Heart right ventricle (tissue), 16 donors: ENCODE measurements around the gene SLX4IP. TPM values are rescaled to one million over a fixed set of nuclear protein-coding genes. Genes with fewer than 3 reads are reported as not detected.

Source experiments
- ATAC-seq, 8 donors: fragments of 200-7000 bp; cut with Tn5 transposase; one replicate each; pipeline ENCODE4 v1.9.1; 2020; ENCODE audit warnings: mild to moderate bottlenecking in 8 of 8, moderate library complexity in 8 of 8, moderate number of reproducible peaks in 1 of 8
- DNase-seq, 2 donors: peaks; one replicate each; pipeline ENCODE4 v3.0.0-alpha.2; 2020
- H3K27ac ChIP-seq, 10 donors: fragments of 200-600 bp; sonication (generic) in 2 of 10; one replicate each; pipeline versions ENCODE4 v1.5.0 to v1.8.0; 2020 to 2022; ENCODE audit warnings: mild to moderate bottlenecking in 3 of 10
- H3K27me3 ChIP-seq, 7 donors: fragments of 200-600 bp; one replicate each; pipeline ENCODE4 v1.8.0; 2021 to 2022; ENCODE audit warnings: mild to moderate bottlenecking in 2 of 7
- H3K36me3 ChIP-seq, 9 donors: fragments of 200-600 bp; sonication (generic) in 1 of 9; one replicate each; pipeline versions ENCODE4 v1.5.0 to v1.8.0; 2020 to 2022; ENCODE audit warnings: mild to moderate bottlenecking in 2 of 9
- H3K4me1 ChIP-seq, 9 donors: fragments of 200-600 bp; sonication (generic) in 1 of 9; one replicate each; pipeline versions ENCODE4 v1.5.0 to v1.8.0; 2020 to 2022; ENCODE audit warnings: mild to moderate bottlenecking in 4 of 9
- H3K4me3 ChIP-seq, 10 donors: fragments of 200-600 bp; sonication (generic) in 2 of 10; one replicate each; pipeline versions ENCODE4 v1.5.0 to v1.8.0; 2020 to 2022; ENCODE audit warnings: mild to moderate bottlenecking in 7 of 10, moderate library complexity in 2 of 10
- H3K9me3 ChIP-seq, 11 donors: fragments of 200-600 bp in 10 of 11; sonication (generic) in 2 of 11; one replicate each; pipeline versions ENCODE4 v1.5.0 to v1.8.0; 2013 to 2022; ENCODE audit warnings: mild to moderate bottlenecking in 2 of 11, control low read depth in 1 of 11, moderate library complexity in 1 of 11
- WGBS, 2 donors: extraction: QIAGEN DNeasy Blood & Tissue Kit; methylation state at CpG; one replicate each; pipeline ENCODE4 v1.1.7; 2013; ENCODE audit warnings: inconsistent platforms in 1 of 2; 5-methylcytosine and 5-hydroxymethylcytosine counted together
- intact Hi-C, 10 donors: fragments of 100-400 bp; cut with DNase I; formaldehyde crosslinking; loops; one replicate each; pipeline versions ENCODE4 v1.11.1 to v1.14.2; 2022
- polyA plus RNA-seq, 2 donors: library from polyadenylated mRNA; stranded (reverse); fragments of 200-250 nt; gene quantifications; one replicate each; pipeline ENCODE4 v1.2.3, GENCODE V29; 2013
- total RNA-seq, 10 donors: library from RNA; stranded (reverse); fragmentation: NEBNext Ultra II Directional in 3 of 10; extraction: Animal tissue kit (Norgen Biotek cat#: 25700) in 3 of 10; gene quantifications; one replicate each; pipeline versions ENCODE4 v1.2.1 to v1.2.4, GENCODE V29; 2021 to 2023
- TF ChIP-seq, protein P1 (sequence below), 9 donors: fragments of 200-600 bp; sonication (generic) in 2 of 9; IDR thresholded peaks; one replicate each; pipeline versions ENCODE4 v1.5.0 to v1.8.0; 2021 to 2022; ENCODE audit warnings: antibody characterized with exemption in 9 of 9, mild to moderate bottlenecking in 5 of 9, moderate library complexity in 1 of 9
- donor health status: Arrhythmogenic right ventricular cardiomyopathy.
- donor health status: ischemic (EF 13 %, LVEDD 7.1; RV severe dilation, severe dysfunction).
- donor health status: healthy with polysubstance abuse.
- donor health status: DM: no; HTN: yes; CAD: no.
- donor health status: DM: no; HTN: no; CAD: no.
- donor health status: ischemic (EF 25% LVEDD 6.9; RV normal size, moderate dysfunction).
- donor health status: ischemic (EF 25% LVEDD 5.7; RV mildly dilated, moderate dysfunction).
- donor health status: healthy.
- donor health status: DM: yes; HTN: yes; CAD: no.
- donor health status: Ischemic cardiomyopathy.
- donor health status: ischemic (EF 35%, LVEDD 5.7; RV mildly dilated, moderate dysfunction).
- donor health status: nonischemic (EF 11% LVEDD 7.7; RV severe dilation, severe dysfunction).
- donor health status: DM: yes; HTN: yes; CAD: no.
- donor health status: PGD.
- donor health status: ischemic (EF 29% LVEDD 5.4; RV normal size, mild dysfunction).
- donor health status: nonischemic (EF 23%, LVEDD 6.1; RV moderate dilation, normal function).

The SLX4IP gene
- total and polyA plus RNA-seq, 12 donors, result 0.71 to 3.1 (median 2.6) TPM

DNA sequence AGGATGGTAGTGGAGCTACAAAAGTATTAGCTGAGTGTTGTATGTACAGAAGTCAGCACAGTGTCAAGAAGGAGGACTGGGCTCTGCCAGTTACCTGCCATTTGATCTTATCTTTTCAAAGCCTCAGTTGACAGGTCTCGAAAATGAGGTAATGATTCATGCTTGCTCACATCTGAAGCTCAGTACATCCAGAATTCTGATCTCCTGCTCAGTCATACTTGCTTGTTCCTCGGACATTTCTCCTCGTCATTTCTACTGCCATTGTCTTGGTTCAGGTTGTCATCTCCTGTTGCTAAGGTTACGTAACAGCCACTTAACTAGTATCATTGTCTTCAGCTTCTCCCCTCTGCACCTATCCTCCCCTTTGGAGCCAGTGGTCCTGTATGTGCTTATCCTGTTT lies 89.5 kb downstream of the SLX4IP start:
- ATAC-seq, result peak in 1 of 8 donors; percentile 26

DNA sequence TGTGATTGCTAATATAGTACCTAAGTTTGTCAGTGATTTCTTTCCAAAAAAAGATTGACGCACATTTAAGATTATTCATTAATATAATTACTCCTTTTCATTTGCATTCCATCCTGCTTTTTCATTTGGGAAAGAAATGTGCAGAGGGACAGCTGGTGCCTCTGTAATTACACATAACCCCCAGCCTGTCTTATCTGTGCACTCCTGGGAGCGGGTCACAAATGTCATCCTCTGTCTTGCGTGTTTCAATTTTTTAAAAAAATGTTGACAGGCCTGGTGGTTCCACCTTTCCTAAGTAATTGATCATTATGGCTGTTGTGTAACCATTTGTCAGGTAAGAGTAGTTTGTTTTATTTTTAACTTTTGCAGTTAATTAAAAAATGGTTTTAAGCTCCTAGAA lies 92.7 kb downstream of the SLX4IP start:
- Histone ChIP-seq H3K4me1 (peaks cover 0 to 14% (median 6%) of the 10 kb centered on the region in 9 donors), H3K36me3 (no peaks in the 10 kb centered on the region), H3K4me3 (no peak overlapping the region), H3K27ac (no peak overlapping the region), H3K9me3 (no peaks in the 10 kb centered on the region), H3K27me3 (no peaks in the 10 kb centered on the region)
- intact Hi-C loops, result no loop called here
- TF ChIP-seq, protein P1, sequence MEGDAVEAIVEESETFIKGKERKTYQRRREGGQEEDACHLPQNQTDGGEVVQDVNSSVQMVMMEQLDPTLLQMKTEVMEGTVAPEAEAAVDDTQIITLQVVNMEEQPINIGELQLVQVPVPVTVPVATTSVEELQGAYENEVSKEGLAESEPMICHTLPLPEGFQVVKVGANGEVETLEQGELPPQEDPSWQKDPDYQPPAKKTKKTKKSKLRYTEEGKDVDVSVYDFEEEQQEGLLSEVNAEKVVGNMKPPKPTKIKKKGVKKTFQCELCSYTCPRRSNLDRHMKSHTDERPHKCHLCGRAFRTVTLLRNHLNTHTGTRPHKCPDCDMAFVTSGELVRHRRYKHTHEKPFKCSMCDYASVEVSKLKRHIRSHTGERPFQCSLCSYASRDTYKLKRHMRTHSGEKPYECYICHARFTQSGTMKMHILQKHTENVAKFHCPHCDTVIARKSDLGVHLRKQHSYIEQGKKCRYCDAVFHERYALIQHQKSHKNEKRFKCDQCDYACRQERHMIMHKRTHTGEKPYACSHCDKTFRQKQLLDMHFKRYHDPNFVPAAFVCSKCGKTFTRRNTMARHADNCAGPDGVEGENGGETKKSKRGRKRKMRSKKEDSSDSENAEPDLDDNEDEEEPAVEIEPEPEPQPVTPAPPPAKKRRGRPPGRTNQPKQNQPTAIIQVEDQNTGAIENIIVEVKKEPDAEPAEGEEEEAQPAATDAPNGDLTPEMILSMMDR (IDR thresholded peaks at IDR 0.05), result no peak
- DNase-seq (no peak), ATAC-seq (no peak)
- 87 to 90% methylated on average over 3 of the region's 3 CpGs for WGBS, 2 donors

More for the DNA sequence above, 89.5 kb downstream of the SLX4IP start:
- no peak for DNase-seq
- TF ChIP-seq, protein P1 (IDR thresholded peaks at IDR 0.05), result no peak
- Histone ChIP-seq H3K4me1 (peaks cover 0 to 33% (median 12%) of the 10 kb centered on the region in 9 donors), H3K36me3 (no peaks in the 10 kb centered on the region), H3K27me3 (no peaks in the 10 kb centered on the region), H3K27ac (peak overlapping the region in 7 of 10 donors; percentile 20 to 57 (median 49)), H3K9me3 (no peaks in the 10 kb centered on the region), H3K4me3 (no peak overlapping the region)
- WGBS, 2 donors, result 86 to 88% methylated on average over 4 of the region's 4 CpGs
- intact Hi-C loops, result no loop called here

DNA sequence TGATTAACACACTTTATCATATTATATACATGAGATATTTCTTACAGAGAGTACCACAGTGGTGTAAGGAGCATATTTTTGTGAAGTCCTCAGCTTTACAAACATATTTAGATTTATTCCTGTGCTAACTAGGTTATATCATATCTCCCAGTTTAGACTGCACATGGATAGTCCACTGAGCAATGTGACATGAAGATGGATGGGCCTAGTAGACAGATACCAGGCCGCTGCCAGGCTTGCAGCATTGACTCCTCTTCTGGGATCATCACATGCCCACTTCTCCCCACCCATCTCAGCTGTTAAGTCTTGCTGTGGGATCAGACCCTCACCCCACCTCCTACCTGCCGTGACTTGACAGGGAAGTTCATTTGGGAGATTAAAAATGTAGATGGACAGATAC lies 95.8 kb downstream of the SLX4IP start:
- no peak for DNase-seq
- 97 to 98% methylated on average over 2 of the region's 2 CpGs for WGBS, 2 donors
- H3K27ac ChIP-seq, result no peak overlapping the region
- TF ChIP-seq, protein P1 (IDR thresholded peaks at IDR 0.05), result no peak
- no peaks in the 10 kb centered on the region for H3K9me3 ChIP-seq
- H3K4me1 ChIP-seq, result no peaks in the 10 kb centered on the region
- ATAC-seq, result no peak
- intact Hi-C loops, result loop anchor here in 1 of 10 donors (10.0 kb wide), 1 partner anchor 556 kb away; no protein-coding TSS in a partner anchor
- H3K27me3 ChIP-seq, result no peaks in the 10 kb centered on the region
- no peaks in the 10 kb centered on the region for H3K36me3 ChIP-seq
- H3K4me3 ChIP-seq, result no peak overlapping the region

DNA sequence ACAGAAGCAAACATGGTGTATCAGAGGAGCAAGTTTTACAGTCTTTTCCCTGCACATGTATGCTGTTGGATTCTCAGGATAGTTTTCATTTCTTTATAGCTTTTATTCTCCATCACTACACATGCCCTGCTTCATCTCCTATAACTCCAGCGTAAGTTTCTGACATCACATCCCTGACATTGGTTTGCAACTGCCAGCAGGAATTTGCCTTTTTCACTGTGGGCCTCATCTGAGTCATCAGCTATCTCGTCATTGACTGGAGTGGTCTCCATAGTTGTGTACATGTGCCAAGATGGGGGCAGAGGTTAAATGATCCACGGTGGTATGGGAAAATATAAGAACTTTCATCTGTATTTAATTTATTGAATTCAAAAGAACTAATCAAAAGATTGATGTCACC lies 96.7 kb downstream of the SLX4IP start:
- no peaks in the 10 kb centered on the region for H3K27me3 ChIP-seq
- no peaks in the 10 kb centered on the region for H3K4me1 ChIP-seq
- H3K27ac ChIP-seq, result no peak overlapping the region
- H3K9me3 ChIP-seq, result no peaks in the 10 kb centered on the region
- WGBS, 2 donors, result 89 to 91% methylated on average over 3 of the region's 3 CpGs
- ATAC-seq (no peak), DNase-seq (no peak)
- no peak overlapping the region for H3K4me3 ChIP-seq
- H3K36me3 ChIP-seq, result no peaks in the 10 kb centered on the region
- intact Hi-C loops, result loop anchor here in 1 of 10 donors (10.0 kb wide), 1 partner anchor 557 kb away; no protein-coding TSS in a partner anchor
- TF ChIP-seq, protein P1 (IDR thresholded peaks at IDR 0.05), result no peak
